ENCODE results near the gene TMEM63C.

The TMEM63C gene

GRCh38 chr14:77225254-77225653, 43.7 kb downstream of the TMEM63C start:
- no peak for DNase-seq

- DNase-seq, result no peak
Observed at GRCh38 chr14:77225892-77226557, 44.4 kb downstream of the TMEM63C start.

GRCh38 chr14:77228056-77228455, 46.5 kb downstream of the TMEM63C start:
- no peak for DNase-seq

GRCh38 chr14:77230914-77231313, 49.3 kb downstream of the TMEM63C start:
- no peak for DNase-seq

GRCh38 chr14:77231721-77232120, 50.1 kb downstream of the TMEM63C start:
- DNase-seq, result no peak

GRCh38 chr14:77236814-77237213, 55.2 kb downstream of the TMEM63C start:
- no peak for DNase-seq

- DNase-seq, result no peak
Observed at GRCh38 chr14:77238356-77238755, 56.8 kb downstream of the TMEM63C start.

GRCh38 chr14:77238996-77239395, 57.4 kb downstream of the TMEM63C start:
- DNase-seq, result no peak

- no peak for DNase-seq
Observed at GRCh38 chr14:77239412-77239811, 57.8 kb downstream of the TMEM63C start.

GRCh38 chr14:77240336-77240915, 58.8 kb downstream of the TMEM63C start:
- DNase-seq, result no peak

GRCh38 chr14:77241955-77242354, 60.4 kb downstream of the TMEM63C start:
- no peak for DNase-seq

GRCh38 chr14:77242752-77243151, 61.2 kb downstream of the TMEM63C start:
- DNase-seq, result no peak

- no peak for DNase-seq
Observed at GRCh38 chr14:77243853-77244252, 62.3 kb downstream of the TMEM63C start.

GRCh38 chr14:77245820-77246219, 64.2 kb downstream of the TMEM63C start:
- DNase-seq, result no peak

- DNase-seq, result no peak
Observed at GRCh38 chr14:77246784-77247183, 65.2 kb downstream of the TMEM63C start.

- DNase-seq, result no peak
Observed at GRCh38 chr14:77248666-77249065, 67.1 kb downstream of the TMEM63C start.

GRCh38 chr14:77249286-77249685, 67.7 kb downstream of the TMEM63C start:
- DNase-seq, result no peak

GRCh38 chr14:77250927-77251326, 69.3 kb downstream of the TMEM63C start:
- DNase-seq, result no peak

- DNase-seq, result no peak
Observed at GRCh38 chr14:77251870-77252269, 70.3 kb downstream of the TMEM63C start.

- no peak for DNase-seq
Observed at GRCh38 chr14:77253333-77254190, 72.0 kb downstream of the TMEM63C start.

- no peak for DNase-seq
Observed at GRCh38 chr14:77256694-77257093, 75.1 kb downstream of the TMEM63C start.

- DNase-seq, result no peak
Observed at GRCh38 chr14:77257700-77258099, 76.1 kb downstream of the TMEM63C start.

GRCh38 chr14:77258566-77258965, 77.0 kb downstream of the TMEM63C start:
- no peak for DNase-seq

Data from activated CD4-positive, alpha-beta T cell treated with anti-CD3 and anti-CD28 coated beads, Interleukin-2, amount 50 U/mL, for 4 hours (primary cell).